HG03175 (cell line): ENCODE measurements around the gene PNCK.

Experiments used
- ATAC-seq: cut with Tn5 transposase; IDR thresholded peaks from one replicate; pipeline ENCODE4 v1.9.1; 2021; ENCODE audit warnings: mild to moderate bottlenecking, moderate library complexity; ENCODE audit not compliant: unreplicated experiment

PNCK gene

DNA sequence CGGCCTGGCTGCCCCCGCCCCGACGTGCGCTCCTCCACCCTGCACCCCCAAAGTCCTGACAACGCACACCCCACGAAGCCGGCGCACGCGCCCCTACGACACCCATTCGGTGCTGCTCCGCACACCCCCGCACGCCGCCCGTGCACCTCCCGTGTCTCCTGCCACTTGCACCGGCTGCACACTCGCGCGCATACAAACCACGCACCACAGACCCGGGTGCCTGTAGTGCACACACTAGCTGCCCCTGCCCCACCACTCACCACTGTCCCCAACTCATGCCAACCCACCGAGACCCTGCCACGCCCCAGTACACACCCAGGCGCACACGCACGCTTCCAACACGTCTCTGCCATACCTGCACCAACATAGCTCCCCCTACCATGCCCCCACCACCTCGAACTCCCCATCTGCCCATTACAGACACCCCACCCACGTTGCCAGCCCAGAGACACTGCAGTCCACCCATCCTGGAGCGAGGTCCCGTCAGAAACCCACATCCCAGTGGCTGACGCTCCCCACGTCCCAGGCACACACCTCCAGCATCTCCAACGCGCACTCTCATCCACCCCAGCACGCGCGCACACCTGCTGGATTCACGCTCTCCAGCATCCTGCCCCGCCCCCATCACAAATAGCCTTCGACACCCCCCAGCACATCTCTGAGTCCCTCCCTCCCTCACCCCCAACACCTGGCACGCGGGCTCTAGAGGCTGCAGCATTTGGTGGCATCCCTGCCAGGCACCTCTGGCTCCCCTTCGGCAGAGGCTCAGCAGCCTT lies 30.8 kb downstream of the PNCK start:
- no peak for ATAC-seq

DNA sequence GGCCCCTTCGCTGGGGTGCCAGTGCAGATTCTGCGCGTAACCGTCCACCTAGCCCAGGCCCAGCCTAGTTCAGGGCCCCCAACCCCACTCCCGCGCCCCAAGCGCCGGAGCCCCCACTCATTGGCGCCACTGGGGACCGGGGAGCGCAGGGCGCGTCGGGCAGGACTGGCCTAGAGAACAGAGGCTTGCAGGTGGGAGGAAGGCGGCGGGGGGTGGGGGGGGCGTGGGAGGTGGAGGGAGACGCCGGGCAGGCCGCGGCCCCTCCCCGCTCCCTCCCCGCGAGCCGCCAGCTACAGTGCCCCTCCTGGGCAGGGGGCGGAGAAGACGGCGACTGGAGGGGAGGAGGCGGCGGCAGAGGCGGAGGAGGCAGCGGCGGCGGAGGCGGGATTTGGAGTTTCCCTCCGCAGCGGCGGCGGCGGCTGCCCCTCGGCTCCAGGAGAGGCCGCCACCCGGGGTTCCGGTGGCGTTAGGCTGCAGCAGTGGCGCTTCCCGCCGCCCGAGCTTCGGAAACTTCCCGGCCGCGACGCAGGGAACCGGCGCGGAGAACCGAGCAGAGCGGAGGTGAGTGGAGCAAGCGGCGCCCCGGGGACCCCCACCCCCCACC lies 31.5 kb downstream of the PNCK start:
- no peak for ATAC-seq

DNA sequence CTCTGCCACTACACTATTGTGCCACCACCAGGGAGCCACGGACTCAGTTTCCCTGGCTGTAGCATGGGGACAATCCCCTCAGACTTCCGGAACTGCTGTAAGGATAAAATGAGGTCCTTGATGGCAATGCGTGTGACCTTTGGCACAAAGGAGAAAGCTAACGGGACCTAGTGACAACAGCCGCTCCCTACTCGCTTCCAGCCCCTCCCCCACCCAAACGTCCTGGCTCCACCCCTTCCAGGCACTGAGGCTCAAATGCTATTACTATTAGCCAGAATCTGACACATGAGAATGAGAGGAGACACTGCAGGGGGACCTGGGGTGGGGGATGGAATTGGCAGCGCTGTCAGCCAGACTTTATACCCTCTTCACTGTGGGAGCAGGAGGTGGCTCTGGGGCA lies 32.0 kb downstream of the PNCK start:
- no peak for ATAC-seq

DNA sequence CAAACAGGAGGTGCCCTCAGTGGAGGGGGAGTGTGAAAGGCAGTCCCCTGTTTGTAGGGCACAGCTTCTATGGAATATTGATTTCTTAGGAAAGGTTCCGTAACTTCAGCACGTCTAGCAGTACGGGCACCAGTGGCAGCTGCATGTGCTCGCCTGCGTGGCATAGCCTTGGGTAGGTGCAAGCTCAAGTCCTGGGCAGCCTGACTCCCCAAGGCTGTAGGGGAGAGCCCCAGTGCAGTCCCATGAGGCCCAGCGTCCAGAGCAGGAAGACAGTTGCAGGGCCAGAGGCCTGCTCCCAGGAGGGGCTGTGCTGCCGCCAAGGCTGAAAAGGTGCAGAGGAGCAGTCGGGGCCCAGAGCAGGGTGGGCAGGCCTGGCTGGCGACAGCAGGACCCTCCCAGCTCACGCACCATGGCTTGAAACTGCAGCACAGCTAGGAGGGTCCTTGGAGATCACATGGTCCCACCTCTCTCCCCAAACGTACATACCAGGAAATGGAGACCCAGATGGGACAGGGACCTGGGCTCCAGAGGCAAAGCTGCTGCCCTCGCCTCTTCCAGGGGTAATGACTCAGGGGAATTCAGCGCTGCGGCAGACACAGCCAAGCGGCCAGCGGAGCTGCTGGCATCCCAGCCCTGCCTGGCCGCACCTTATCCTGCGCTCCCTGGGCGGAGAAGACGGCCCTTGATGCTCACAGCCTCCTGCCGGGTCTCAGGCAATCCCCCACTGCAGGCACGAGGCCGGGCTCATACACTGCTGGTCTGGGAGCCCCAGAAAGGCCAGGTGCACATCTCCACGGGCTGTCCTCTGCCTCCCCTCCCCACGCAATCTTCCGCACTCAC lies 32.7 kb downstream of the PNCK start:
- no peak for ATAC-seq

DNA sequence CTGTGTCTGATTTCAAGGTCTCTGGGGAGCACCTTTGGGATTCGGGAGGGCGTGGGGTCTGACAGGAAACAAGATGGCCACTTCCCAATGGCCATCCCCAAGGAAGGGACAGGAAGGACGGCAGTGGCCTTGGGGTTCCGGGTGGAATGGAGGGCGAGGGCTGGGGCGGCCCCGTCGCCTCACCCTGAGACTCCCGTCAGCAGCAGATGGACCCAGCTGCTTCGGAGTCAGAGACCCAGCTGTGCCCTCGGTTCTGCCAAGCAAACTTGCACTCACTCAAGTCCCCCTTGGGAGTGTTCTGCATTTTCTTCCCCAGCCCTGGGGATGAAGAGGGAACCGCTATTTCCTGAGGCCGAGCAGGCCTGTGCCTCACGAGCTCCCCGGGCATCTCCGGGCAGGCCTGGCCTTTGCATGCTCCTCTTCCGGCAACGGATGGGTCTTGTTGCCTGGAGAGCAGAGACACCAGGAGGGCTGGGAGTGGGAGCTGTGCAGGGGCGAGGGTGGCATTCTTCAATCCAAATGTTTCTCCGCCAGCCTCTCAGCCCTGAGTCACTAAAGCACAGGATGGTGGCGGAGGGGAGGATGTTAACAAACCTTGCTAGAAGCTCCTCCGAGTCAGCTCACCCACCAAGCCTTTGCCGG lies 33.4 kb downstream of the PNCK start:
- ATAC-seq: no peak

GRCh38 chrX:153639177-153640044 lies 34.2 kb downstream of the PNCK start:
- no peak for ATAC-seq

DNA sequence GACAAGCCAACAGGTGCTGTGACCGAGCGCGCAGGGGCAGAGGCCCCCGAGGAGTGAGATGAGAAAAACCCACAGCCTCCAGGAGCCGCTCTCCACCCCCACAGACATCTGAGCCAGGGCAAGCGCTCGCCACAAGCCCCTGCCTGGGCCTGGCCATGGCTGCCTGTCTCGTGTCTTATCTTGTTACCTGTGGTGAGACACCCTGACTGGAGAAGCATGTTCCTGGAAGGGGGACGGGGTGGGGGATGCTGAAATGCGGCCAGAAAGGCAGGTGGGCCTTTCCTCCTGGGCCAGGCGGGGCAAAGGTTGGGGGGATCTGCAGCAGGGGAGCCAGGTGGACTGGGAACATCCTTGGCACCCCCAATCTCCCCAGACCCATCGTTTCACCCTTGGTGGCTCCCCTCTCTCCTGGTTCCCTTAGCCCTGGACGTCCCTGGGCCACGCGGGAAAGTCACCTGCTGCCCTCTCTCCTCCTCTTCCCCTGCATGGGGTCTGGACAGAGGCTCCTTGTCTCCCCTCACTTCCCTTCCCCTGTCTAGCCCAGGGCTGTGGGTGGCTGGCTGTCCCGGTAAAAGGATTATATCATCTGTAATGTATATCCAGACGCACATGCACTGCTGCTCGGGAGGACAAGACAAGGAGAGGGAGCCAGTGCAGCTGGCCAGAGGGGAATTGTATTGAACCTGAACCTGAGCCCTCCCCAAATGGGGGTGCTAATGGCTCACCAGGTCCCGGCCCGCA lies 35.0 kb downstream of the PNCK start:
- no peak for ATAC-seq

- no peak for ATAC-seq
Observed at GRCh38 chrX:153638041-153638371, 35.6 kb downstream of the PNCK start.

DNA sequence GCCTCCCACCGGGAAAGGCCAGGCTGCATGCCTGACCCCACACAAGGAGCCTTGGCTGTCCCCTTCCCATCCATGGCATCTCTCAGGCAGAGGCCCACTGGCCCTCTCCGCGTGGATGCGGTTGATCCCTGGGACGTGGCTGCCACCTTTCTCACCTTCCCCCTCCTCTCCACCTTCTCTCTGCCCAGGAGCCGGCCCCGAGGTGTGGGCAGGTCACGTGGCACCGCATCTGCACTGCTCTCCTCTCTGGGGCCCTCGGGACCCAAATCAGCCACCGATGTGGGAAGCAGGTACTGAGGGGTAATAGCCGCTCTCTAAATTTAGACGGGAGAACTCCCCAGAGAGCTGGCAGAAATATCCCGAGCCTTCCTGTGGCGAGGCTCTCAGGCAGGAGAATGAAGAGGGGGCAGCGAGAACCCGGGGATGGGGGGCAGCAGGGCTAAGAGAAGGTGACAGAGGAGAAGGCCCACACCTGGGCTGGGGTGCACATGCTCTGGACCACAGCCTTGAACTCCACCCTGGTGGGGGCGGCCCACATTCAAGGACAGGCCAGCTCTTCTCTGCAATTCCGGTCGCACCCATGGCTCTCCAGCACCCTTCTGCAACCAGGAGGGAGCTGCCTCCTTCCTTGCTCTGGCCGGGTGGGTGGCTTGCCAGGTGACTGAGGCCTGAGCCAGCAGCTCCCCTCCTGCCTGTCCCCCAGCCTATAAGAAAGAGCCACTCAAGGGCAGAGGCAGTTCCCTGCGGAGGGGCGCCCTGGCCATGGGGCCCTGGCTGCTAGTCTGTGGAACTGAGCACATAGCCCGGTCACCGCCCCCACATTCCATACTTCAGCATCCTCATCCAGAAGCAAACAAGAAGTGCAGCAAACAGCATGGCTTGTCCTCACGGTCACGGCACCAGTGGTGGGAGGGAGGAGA lies 36.2 kb downstream of the PNCK start:
- no peak for ATAC-seq

DNA sequence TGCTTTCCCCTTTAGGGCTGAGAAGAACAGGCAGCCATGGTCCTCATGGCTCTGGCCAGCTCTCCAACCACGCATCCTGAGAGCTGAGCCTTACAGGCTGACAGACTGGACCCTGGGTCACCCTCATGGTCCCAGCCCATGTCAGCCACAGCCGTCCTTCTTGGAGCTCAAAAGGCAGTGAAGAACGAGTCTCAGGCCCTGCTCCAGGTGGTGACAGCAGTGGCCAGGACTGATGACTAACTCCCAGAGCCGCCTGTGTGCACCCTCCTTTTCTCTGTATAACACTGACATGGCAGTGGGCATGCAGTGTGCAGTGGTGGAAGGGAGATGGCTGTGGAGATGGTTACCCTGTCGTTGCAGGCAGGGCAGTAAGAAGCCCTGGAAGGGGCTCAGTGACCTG lies 36.9 kb downstream of the PNCK start:
- ATAC-seq: no peak

DNA sequence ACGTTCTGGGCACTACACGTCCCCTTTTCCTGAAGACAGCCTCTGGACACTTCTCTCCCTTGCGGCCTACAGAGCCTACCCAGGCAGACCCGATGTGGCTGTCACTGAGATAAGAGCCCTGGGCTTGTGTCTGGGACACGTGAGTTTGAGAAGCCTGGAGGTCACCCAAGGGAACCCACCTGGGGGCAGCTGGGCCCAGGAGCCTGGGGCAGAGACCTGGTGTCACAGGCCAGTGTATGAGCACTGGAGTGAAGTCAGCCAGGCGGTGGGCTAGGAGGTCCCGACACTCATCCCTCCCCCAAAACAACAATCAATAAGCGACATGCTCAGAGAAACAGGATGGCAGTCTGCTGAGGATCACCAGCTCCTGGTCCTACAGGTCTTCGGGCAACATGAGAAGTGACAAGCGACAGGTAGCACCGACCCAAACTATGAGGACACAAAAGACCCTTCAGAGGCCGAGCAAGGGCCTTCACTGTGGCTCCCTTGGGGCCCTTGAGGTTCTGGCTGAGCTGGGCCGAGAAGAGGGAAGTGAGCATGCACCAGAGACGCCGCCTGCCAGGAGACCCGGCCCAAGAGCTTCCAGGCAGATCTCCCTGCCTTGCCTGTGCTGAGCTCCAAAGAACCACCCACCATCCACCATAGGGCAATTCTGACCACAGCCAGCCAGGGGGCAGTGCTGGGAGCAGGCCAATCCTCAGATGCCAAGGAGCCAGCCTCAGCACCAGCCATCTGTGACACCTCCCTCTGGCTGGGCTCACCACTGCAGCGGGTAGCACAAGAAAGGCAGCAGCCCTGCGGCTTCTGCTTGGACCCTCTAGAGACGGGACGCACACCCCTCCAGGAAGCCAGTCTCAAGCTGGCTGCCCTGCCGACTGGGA lies 37.6 kb downstream of the PNCK start:
- no peak for ATAC-seq

- no peak for ATAC-seq
Observed at GRCh38 chrX:153635388-153635787, 38.2 kb downstream of the PNCK start.

DNA sequence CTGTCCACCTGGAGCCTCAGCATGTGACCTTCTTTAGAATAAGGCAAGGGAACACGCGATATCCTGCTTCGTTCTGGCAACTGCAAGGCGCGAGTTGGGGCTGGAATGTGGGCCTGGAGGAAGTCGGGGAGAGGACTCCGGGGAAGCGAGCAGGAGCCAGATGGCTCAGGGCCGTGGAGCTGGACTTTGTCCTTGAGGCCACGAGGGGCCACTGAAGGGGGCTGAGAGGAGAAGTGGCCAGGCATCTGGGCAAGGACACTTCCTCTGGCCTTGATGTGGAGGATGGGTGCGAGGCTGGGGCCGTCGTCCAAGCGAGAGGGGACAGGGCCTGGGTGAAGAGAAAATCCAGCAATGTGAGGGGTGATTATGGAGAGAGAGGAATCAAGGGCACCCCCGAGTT lies 38.8 kb downstream of the PNCK start:
- no peak for ATAC-seq

GRCh38 chrX:153634236-153634635 lies 39.4 kb downstream of the PNCK start:
- no peak for ATAC-seq

GRCh38 chrX:153633607-153634180 lies 39.9 kb downstream of the PNCK start:
- no peak for ATAC-seq

DNA sequence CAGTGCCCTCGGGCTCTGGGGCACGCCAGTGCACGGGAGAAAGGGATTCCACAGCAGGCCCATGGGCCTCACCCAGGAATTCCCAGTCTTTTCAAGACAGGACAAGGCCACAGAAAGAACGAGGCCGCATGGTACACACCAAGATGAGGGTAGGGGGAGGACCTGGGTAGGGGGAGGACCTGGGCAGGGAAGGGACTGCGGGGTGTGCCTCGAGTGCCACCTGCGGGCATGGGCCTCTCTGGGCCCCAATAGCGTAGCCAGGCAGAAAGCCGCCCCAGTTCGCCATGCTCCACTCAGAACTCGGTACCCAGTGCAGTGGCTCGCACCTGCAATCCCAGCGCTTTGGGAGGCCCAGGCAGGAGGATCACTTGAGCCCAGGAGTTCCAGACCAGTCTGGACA lies 40.6 kb downstream of the PNCK start:
- no peak for ATAC-seq

DNA sequence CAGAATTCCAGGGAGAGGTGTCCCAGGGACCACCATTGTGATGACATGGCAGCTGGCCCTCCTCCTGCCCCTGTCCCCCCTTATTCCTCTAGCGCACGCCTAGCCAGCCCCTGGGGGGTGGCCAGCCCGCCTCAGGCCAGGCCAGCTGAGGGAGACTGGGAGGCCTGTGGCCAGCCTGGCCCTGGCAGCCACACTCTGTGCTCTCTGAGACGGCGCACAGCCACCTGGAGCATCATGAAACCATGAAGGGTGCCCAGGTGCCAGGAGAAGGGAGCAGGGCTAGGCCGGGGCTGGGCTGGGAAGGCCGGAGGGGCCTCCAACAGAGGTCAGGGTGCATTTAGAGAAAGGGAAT lies 41.0 kb downstream of the PNCK start:
- ATAC-seq: no peak
